Kidney epithelial cell (primary cell): ENCODE results near the gene DERL2. TPM values are rescaled to one million over a fixed set of nuclear protein-coding genes. Genes with fewer than 3 reads are reported as not detected.

Experiments used
- DNase-seq: peaks from one replicate; pipeline ENCODE4 v3.0.0-alpha.2; 2010; ENCODE audit warnings: low read depth
- H3K27me3 ChIP-seq: 2 replicates; pipeline ENCODE4 v1.6.0; 2011; ENCODE audit warnings: low read length; ENCODE audit not compliant: control insufficient read depth, insufficient read depth
- H3K36me3 ChIP-seq: 2 replicates; pipeline ENCODE4 v1.5.1; 2011; ENCODE audit warnings: low read length; ENCODE audit not compliant: control insufficient read depth, insufficient read depth
- H3K4me3 ChIP-seq: 2 replicates; pipeline ENCODE4 v1.5.1; 2011; ENCODE audit warnings: low read depth, mild to moderate bottlenecking, control low read depth, low read length
- CTCF ChIP-seq: IDR thresholded peaks from 2 replicates; pipeline ENCODE4 v1.5.1; 2011; ENCODE audit warnings: mild to moderate bottlenecking, moderate library complexity, low read length, control low read depth, inconsistent platforms; ENCODE audit not compliant: insufficient read depth, poor library complexity, severe bottlenecking
- total RNA-seq: library from RNA; depleted of rRNA; stranded (reverse); fragments of >200 nt; gene quantifications from 2 replicates; pipeline ENCODE4 v1.2.3, GENCODE V29; 2015

The DERL2 gene
- total RNA-seq, 1 donor from 2014 or later = 45.9 TPM

GRCh38 chr17:5430413-5430999 lies 55.5 kb downstream of the DERL2 start:
- Histone ChIP-seq H3K27me3 (no peaks in the 10 kb centered on the region), H3K36me3 (peaks cover 11% of the 10 kb centered on the region), H3K4me3 (no peak overlapping the region)
- TF ChIP-seq CTCF = no peak
- no peak for DNase-seq

- no peaks in the 10 kb centered on the region for H3K27me3 ChIP-seq
- H3K36me3 ChIP-seq = peaks cover 9% of the 10 kb centered on the region
- no peak for DNase-seq
These were observed 56.6 kb downstream of the DERL2 start for GRCh38 chr17:5429191-5429887.

GRCh38 chr17:5425826-5426225 lies 60.2 kb downstream of the DERL2 start:
- H3K36me3 ChIP-seq = peaks cover 4% of the 10 kb centered on the region

More at GRCh38 chr17:5429191-5429887, 56.6 kb downstream of the DERL2 start:
- H3K4me3 ChIP-seq = no peak overlapping the region
- no peak for TF ChIP-seq CTCF

GRCh38 chr17:5424909-5425308 lies 61.1 kb downstream of the DERL2 start:
- no peak for DNase-seq
- TF ChIP-seq CTCF = no peak
- no peaks in the 10 kb centered on the region for H3K27me3 ChIP-seq
- no peak overlapping the region for H3K4me3 ChIP-seq
- peaks cover 4% of the 10 kb centered on the region for H3K36me3 ChIP-seq

More at GRCh38 chr17:5425826-5426225, 60.2 kb downstream of the DERL2 start:
- DNase-seq = no peak
- H3K27me3 ChIP-seq = no peaks in the 10 kb centered on the region
- no peak overlapping the region for H3K4me3 ChIP-seq
- no peak for TF ChIP-seq CTCF

GRCh38 chr17:5422505-5422904 lies 63.5 kb downstream of the DERL2 start:
- Histone ChIP-seq H3K36me3 (peaks cover 2% of the 10 kb centered on the region), H3K27me3 (no peaks in the 10 kb centered on the region), H3K4me3 (no peak overlapping the region)
- TF ChIP-seq CTCF = no peak
- DNase-seq = peak; percentile 53

Other genes with a start within 250 kb of the DERL2 start
- gene RABEP1, start 203.9 kb downstream of the DERL2 start, total RNA-seq = 21.8 and 27.7 TPM in 2 replicates
- 68.2 and 95.8 TPM in 2 replicates for gene NUP88, start 66.5 kb downstream of the DERL2 start, total RNA-seq
- gene RPAIN, start 66.0 kb downstream of the DERL2 start, total RNA-seq = 63.4 and 71.4 TPM in 2 replicates
- gene C1QBP, start 47.0 kb downstream of the DERL2 start, total RNA-seq = 200 and 232 TPM in 2 replicates
- gene DHX33, start 17.2 kb downstream of the DERL2 start, total RNA-seq = 16.4 and 17.2 TPM in 2 replicates
- 23.7 and 25.1 TPM in 2 replicates for gene MIS12, start 388 bp upstream of the DERL2 start, total RNA-seq
- gene NLRP1, start 98.3 kb upstream of the DERL2 start, total RNA-seq = 14.4 and 15.7 TPM in 2 replicates